Stimulated activated CD4-positive, alpha-beta T cell treated with anti-CD3 and anti-CD28 coated beads, TNF-alpha, amount 100 ng/mL, for 4 hours (primary cell): ENCODE data around the gene SPI1.

Experiments used
- DNase-seq, 3 experiments: peaks; one replicate each; pipeline ENCODE4 v3.0.0-alpha.2; 2020; ENCODE audit warnings: low read depth in 3 of 3

The SPI1 gene

GRCh38 chr11:47358731-47359051 lies 19.7 kb downstream of the SPI1 start:
- DNase-seq: no peak

GRCh38 chr11:47357985-47358730 lies 20.2 kb downstream of the SPI1 start:
- DNase-seq: no peak

- DNase-seq: no peak
Observed at GRCh38 chr11:47356998-47357329, 21.4 kb downstream of the SPI1 start.

- no peak for DNase-seq
Observed at GRCh38 chr11:47356129-47356997, 22.0 kb downstream of the SPI1 start.

- no peak for DNase-seq
Observed at GRCh38 chr11:47355283-47356128, 22.8 kb downstream of the SPI1 start.

GRCh38 chr11:47354913-47355282 lies 23.4 kb downstream of the SPI1 start:
- DNase-seq: no peak

- no peak for DNase-seq
Observed at GRCh38 chr11:47353978-47354774, 24.2 kb downstream of the SPI1 start.

GRCh38 chr11:47352556-47352955 lies 25.8 kb downstream of the SPI1 start, which contains the start of gene MYBPC3:
MYBPC3 (minus strand) TSS chr11:47352702; CDS start chr11:47352647, 55 bp downstream.
- DNase-seq: no peak

- DNase-seq: no peak
Observed at GRCh38 chr11:47351156-47352126, 26.9 kb downstream of the SPI1 start.

- DNase-seq: no peak
Observed at GRCh38 chr11:47350315-47350714, 28.0 kb downstream of the SPI1 start.

- no peak for DNase-seq
Observed at GRCh38 chr11:47349521-47350095, 28.7 kb downstream of the SPI1 start.

GRCh38 chr11:47348859-47349258 lies 29.5 kb downstream of the SPI1 start:
- DNase-seq: no peak

GRCh38 chr11:47348131-47348802 lies 30.1 kb downstream of the SPI1 start:
- no peak for DNase-seq

GRCh38 chr11:47347137-47347536 lies 31.2 kb downstream of the SPI1 start:
- no peak for DNase-seq

- DNase-seq: no peak
Observed at GRCh38 chr11:47345890-47346563, 32.3 kb downstream of the SPI1 start.

- DNase-seq: no peak
Observed at GRCh38 chr11:47342854-47343253, 35.5 kb downstream of the SPI1 start.

GRCh38 chr11:47342036-47342803 lies 36.1 kb downstream of the SPI1 start:
- no peak for DNase-seq
